ENCODE results near the gene CELF2. TPM values are rescaled to one million over a fixed set of nuclear protein-coding genes. Genes with fewer than 3 reads are reported as not detected.

Gene CELF2
- total RNA-seq, 1 experiment from 2014 or later = 28.7 TPM

DNA sequence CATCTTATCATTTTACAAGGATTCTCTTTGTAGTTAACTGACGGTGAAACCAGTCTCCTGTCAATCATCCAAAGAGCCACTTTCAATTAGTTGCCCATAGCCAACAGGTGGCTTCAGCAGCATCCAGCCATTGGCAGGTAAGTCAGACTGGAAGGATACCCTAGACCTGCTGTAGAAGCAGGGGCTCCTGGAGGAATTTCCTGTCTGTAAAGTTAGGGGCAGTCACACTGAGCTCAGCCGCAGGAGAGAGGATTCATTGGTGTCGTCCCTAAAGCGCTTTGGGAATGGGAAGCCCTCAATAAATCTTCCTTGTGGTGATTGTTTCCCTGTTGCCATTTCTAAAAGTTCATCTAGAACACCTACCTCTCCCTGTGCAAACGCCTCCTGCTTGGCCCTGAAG, 140.4 kb downstream of the CELF2 start:
- DNase-seq = no peak
- H2BK20ac ChIP-seq (ENCODE audit: low read depth, low read length, poor library complexity, severe bottlenecking) = no peak overlapping the region
- no peak overlapping the region for H2BK12ac ChIP-seq (ENCODE audit: insufficient read length, low read depth, low read length)
- H3K23me2 ChIP-seq (ENCODE audit: insufficient read length, low read depth, low read length, poor library complexity, severe bottlenecking) = no peaks in the 10 kb centered on the region
- H3K4me1 ChIP-seq (ENCODE audit: insufficient read depth, low read length) = peaks cover 8% of the 10 kb centered on the region; the same call in 1 of the 2 replicates
- H3K79me1 ChIP-seq (ENCODE audit: insufficient read depth, low read depth, low read length, poor library complexity, severe bottlenecking) = no peaks in the 10 kb centered on the region
- H2BK15ac ChIP-seq (ENCODE audit: low read depth, low read length) = no peak overlapping the region
- H3K9ac ChIP-seq (ENCODE audit: extremely low read depth, insufficient read length, low read length) = no peak overlapping the region
- H3K79me2 ChIP-seq (ENCODE audit: insufficient read depth, low read length) = peaks cover 1% of the 10 kb centered on the region; the same call in 1 of the 2 replicates
- no peak overlapping the region for H4K8ac ChIP-seq (replicated peaks; ENCODE audit: insufficient read length, low read depth, low read length)
- peaks cover 5% of the 10 kb centered on the region for H3K9me3 ChIP-seq (ENCODE audit: control insufficient read depth, low read depth, low read length)
- no peak overlapping the region for H3T11ph ChIP-seq (ENCODE audit: low read length)
- TF ChIP-seq, protein P1, sequence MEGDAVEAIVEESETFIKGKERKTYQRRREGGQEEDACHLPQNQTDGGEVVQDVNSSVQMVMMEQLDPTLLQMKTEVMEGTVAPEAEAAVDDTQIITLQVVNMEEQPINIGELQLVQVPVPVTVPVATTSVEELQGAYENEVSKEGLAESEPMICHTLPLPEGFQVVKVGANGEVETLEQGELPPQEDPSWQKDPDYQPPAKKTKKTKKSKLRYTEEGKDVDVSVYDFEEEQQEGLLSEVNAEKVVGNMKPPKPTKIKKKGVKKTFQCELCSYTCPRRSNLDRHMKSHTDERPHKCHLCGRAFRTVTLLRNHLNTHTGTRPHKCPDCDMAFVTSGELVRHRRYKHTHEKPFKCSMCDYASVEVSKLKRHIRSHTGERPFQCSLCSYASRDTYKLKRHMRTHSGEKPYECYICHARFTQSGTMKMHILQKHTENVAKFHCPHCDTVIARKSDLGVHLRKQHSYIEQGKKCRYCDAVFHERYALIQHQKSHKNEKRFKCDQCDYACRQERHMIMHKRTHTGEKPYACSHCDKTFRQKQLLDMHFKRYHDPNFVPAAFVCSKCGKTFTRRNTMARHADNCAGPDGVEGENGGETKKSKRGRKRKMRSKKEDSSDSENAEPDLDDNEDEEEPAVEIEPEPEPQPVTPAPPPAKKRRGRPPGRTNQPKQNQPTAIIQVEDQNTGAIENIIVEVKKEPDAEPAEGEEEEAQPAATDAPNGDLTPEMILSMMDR (conservative IDR thresholded peaks at IDR 0.05) = no peak
- no peak overlapping the region for H4K5ac ChIP-seq (ENCODE audit: insufficient read length, low read depth, low read length)
- H3K14ac ChIP-seq (ENCODE audit: insufficient read depth, low read length) = no peak overlapping the region
- H3K18ac ChIP-seq (ENCODE audit: insufficient read length, low read depth, low read length) = no peak overlapping the region
- no peak overlapping the region for H4K91ac ChIP-seq (ENCODE audit: insufficient read length, low read depth, low read length)
- Mint-ChIP-seq H3K4me1 (peaks cover 48 to 52% of the 10 kb centered on the region in 2 experiments), H3K27me3 (ENCODE audit: low read depth) (no peaks in the 10 kb centered on the region; the same call in 1 of the 2 replicates), H3K9me3 (peaks cover 14% of the 10 kb centered on the region in 2 experiments), H3K36me3 (ENCODE audit: insufficient read depth in 1 of 3, low read depth in 3 of 3) (peaks cover 10 to 17% (median 13%) of the 10 kb centered on the region in 3 experiments; a peak in 6 of 7 replicates), H3K4me3 (no peak overlapping the region), H3K27ac (no peak overlapping the region)
- H2AFZ ChIP-seq (ENCODE audit: low read length) = no peak overlapping the region
- H3K27me3 ChIP-seq (ENCODE audit: insufficient read depth, low read length) = no peaks in the 10 kb centered on the region
- H2BK5ac ChIP-seq (ENCODE audit: insufficient read length, low read length) = no peak overlapping the region
- no peak overlapping the region for H2AK5ac ChIP-seq (ENCODE audit: insufficient read length, low read length)
- H3K56ac ChIP-seq (ENCODE audit: insufficient read length, low read depth, low read length) = no peak overlapping the region
- H4K20me1 ChIP-seq (ENCODE audit: control insufficient read depth, insufficient read depth, insufficient read length) = no peaks in the 10 kb centered on the region
- no peak overlapping the region for H3K27ac ChIP-seq (ENCODE audit: insufficient read length, low read depth, low read length)
- no peak overlapping the region for H3K4ac ChIP-seq (ENCODE audit: low read depth, low read length)
- H3K23ac ChIP-seq (ENCODE audit: insufficient read length, low read depth, low read length) = no peak overlapping the region
- WGBS (ENCODE audit: extremely low coverage, insufficient read length, low lambda C conversion rate) = no CpG with 5 or more reads among the region's 5 CpGs
- H2BK120ac ChIP-seq (ENCODE audit: low read depth, low read length, poor library complexity, severe bottlenecking) = peak overlapping the region; percentile 16
- H3K4me2 ChIP-seq (ENCODE audit: insufficient read depth, insufficient read length, low read length) = no peak overlapping the region
